PC-3 (cell line): ENCODE measurements around the gene CBY3.

Source experiments
- CTCF ChIP-seq: fragments of 300-600 bp; sonication (generic); conservative IDR thresholded peaks from 2 replicates; pipeline ENCODE4 v1.5.1; 2017; ENCODE audit warnings: antibody characterized with exemption, low read depth, mild to moderate bottlenecking, low read length
- EZH2 ChIP-seq: fragments of 300-600 bp; sonication (generic); IDR thresholded peaks from one replicate; pipeline ENCODE4 v1.6.1; 2017; ENCODE audit warnings: antibody characterized with exemption, mild to moderate bottlenecking, low read length; ENCODE audit not compliant: unreplicated experiment

GRCh38 chr5:179716286-179716685 lies 35.5 kb upstream of the CBY3 start:
- no peak for TF ChIP-seq CTCF
- no peak for TF ChIP-seq EZH2
